GM18505 (cell line): ENCODE results near the gene PROCA1.

ENCODE experiments used
- ATAC-seq: cut with Tn5 transposase; IDR thresholded peaks from one replicate; pipeline ENCODE4 v1.9.1; 2021; ENCODE audit not compliant: unreplicated experiment
- POLR2A ChIP-seq: IDR thresholded peaks from 4 replicates; pipeline ENCODE4 v1.6.1; 2011; ENCODE audit warnings: borderline replicate concordance; ENCODE audit not compliant: insufficient read depth, insufficient read length; ENCODE audit errors: extremely low read depth

Gene PROCA1

GRCh38 chr17:28703552-28704218 is 8.0 kb downstream of the PROCA1 start:
- ATAC-seq = no peak

DNA sequence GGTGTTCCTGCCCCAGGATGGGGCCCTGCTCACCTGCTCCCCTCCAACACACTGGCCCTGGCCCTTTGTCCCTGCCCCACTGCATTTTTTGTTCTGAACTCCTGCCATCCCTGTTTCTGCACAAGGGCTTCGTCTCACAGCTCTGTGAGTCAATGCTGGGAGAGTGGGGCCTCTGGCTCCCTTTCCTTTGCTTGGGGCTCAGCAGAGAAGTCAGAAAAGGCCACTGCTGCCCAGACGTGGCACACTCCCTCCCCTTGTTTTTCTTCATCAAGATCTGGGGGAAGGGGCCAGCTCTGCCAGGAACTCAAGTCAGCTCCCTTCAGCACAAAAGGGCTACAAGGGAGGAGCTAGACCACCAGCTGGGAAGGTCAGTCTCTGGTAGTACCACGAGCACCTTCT is 8.9 kb downstream of the PROCA1 start:
- no peak for ATAC-seq
- TF ChIP-seq POLR2A = no peak

More at GRCh38 chr17:28703552-28704218, 8.0 kb downstream of the PROCA1 start:
- no peak for TF ChIP-seq POLR2A

- no peak for ATAC-seq
- TF ChIP-seq POLR2A = peak; percentile 4
Observed at GRCh38 chr17:28702026-28702751, 9.5 kb downstream of the PROCA1 start.

- TF ChIP-seq POLR2A = no peak
- no peak for ATAC-seq
Observed at GRCh38 chr17:28700830-28701492, 10.7 kb downstream of the PROCA1 start.

DNA sequence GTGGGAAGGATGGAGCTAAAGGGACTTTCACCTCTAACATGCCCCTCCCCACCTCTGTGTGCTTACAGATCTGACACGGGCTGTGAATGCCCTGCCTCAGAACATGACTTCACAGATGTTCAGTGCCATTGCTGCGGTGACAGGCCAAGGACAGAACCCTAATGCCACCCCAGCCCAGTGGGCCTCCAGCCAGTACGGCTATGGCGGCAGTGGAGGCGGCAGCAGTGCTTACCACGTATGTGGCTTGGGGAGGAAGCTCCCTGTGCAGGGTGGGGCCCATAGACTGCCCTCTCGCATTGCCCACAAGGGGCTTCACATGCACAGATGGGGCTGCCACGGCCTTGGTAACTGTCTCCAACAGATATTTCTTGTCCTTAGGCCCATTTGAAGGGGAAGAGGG is 11.4 kb downstream of the PROCA1 start:
- no peak for ATAC-seq
- no peak for TF ChIP-seq POLR2A

GRCh38 chr17:28698253-28698941 is 13.3 kb downstream of the PROCA1 start:
- no peak for TF ChIP-seq POLR2A
- no peak for ATAC-seq

- ATAC-seq = no peak
- TF ChIP-seq POLR2A = no peak
Observed at GRCh38 chr17:28693869-28694268, 17.8 kb downstream of the PROCA1 start.

- ATAC-seq = no peak
- TF ChIP-seq POLR2A = no peak
Observed at GRCh38 chr17:28689011-28689410, 22.7 kb downstream of the PROCA1 start.

DNA sequence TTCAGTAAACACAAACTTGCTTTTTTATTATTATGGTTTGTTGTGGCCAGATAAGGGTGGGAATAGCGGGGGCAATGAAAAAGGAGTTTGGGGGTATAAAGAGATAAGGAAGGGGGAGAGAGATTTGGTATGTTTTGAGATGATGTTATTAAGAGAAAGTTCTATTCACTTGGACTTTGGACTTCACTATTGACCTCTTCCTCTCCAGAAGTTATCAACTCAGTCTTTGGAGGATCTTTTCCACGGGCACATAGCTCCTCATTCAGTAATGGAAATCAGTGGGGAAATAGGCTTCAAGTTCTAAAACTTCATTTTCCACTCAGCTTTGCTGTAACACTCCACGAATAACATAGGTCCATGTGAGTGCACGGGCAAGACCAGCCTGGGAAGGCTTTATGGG is 23.2 kb downstream of the PROCA1 start:
- no peak for ATAC-seq
- no peak for TF ChIP-seq POLR2A

DNA sequence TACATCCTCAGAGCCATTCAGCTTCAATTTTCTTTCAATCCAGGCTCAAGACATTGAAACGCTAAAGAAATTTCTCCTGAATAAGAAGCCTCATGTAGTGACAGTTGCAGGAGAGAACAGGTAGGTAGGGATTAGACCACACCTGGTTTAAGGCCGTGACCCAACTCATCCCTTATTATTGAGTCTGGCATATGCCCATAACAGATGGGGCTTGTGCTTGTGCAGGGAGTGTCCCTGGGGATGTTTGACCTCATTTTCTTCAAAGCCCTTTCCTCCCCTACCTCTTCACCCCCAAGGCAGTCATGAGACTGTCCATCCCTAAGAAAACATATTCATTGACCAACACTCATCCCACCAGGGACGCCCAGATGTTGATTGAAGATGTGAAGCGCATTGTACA is 25.4 kb downstream of the PROCA1 start:
- TF ChIP-seq POLR2A = no peak

DNA sequence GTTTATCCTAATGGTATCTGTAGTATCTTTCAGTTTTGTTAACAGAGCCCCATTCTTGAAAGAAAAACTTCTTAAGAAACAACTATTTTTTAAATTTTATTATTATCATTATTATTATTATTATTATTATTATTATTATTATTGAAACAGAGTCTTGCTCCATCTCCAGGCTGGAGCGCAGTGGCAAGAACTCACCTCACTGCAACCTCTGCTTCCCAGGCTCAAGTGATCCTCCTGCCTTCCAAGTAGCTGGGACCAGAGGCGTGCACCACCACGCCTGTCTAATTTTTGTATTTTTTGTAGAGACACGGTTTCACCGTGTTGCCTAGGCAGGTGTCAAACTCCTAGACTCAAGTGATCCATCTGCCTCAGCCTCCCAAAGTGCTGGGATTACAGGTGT is 26.3 kb downstream of the PROCA1 start:
- no peak for ATAC-seq
- TF ChIP-seq POLR2A = no peak

More for the DNA sequence above, 25.4 kb downstream of the PROCA1 start:
- no peak for ATAC-seq

- no peak for TF ChIP-seq POLR2A
- ATAC-seq = no peak
Observed at GRCh38 chr17:28684963-28685362, 26.7 kb downstream of the PROCA1 start.

GRCh38 chr17:28682655-28683054 is 29.0 kb downstream of the PROCA1 start:
- no peak for ATAC-seq
- TF ChIP-seq POLR2A = no peak
